Stimulated activated effector memory CD8-positive, alpha-beta T cell treated with anti-CD3 and anti-CD28 coated beads, Interleukin-12 subunit alpha, Interleukin-12 subunit beta, amount 100 ng/mL, for 72 hours (primary cell): Measurements from ENCODE around the gene CDH13.
A peak's percentile ranks its signal among the peaks of the same experiment; 100 is the strongest.

Experiments
- ATAC-seq: fragments of 150-1000 bp; cut with Tn5 transposase; 2 replicates; pipeline ENCODE4 v1.10.0; 2021
- DNase-seq, 2 donors: peaks; one replicate each; pipeline ENCODE4 v3.0.0; 2021 to 2022; ENCODE audit warnings: low spot score in 2 of 2
- H3K27ac Mint-ChIP-seq: one replicate; pipeline ENCODE4 v1.8.0; 2022; ENCODE audit warnings: mild to moderate bottlenecking, mixed read lengths
- H3K36me3 Mint-ChIP-seq: one replicate; pipeline ENCODE4 v1.8.0; 2022; ENCODE audit warnings: mild to moderate bottlenecking, mixed read lengths
- H3K4me1 Mint-ChIP-seq: one replicate; pipeline ENCODE4 v1.8.0; 2022; ENCODE audit warnings: mixed read lengths
- H3K4me3 Mint-ChIP-seq: one replicate; pipeline ENCODE4 v1.8.0; 2022; ENCODE audit warnings: mild to moderate bottlenecking, mixed read lengths
- H3K9me3 Mint-ChIP-seq: one replicate; pipeline ENCODE4 v1.8.0; 2022; ENCODE audit warnings: mixed read lengths

CDH13 gene

DNA sequence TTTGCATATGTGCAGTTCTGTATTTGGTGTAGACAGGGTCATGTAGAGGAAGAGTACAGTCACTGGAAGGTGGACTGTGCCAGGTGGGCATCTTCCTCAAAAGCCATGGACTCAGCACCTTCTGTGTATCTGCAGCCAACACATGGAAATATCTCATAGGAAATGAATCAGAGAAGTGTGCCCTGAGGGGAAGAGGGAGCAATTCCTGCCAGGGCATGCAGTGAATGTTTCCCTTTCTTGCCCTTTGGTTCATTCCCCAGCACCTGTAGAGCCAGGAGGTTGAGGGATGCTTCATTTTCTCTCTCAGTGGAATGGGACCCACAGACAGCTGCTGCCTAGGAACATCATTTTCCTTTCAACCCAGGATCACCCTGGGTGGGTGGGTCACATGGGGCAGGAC lies 1034.9 kb downstream of the CDH13 start:
- no peak for DNase-seq
- H3K4me1 Mint-ChIP-seq, result no peaks in the 10 kb centered on the region

DNA sequence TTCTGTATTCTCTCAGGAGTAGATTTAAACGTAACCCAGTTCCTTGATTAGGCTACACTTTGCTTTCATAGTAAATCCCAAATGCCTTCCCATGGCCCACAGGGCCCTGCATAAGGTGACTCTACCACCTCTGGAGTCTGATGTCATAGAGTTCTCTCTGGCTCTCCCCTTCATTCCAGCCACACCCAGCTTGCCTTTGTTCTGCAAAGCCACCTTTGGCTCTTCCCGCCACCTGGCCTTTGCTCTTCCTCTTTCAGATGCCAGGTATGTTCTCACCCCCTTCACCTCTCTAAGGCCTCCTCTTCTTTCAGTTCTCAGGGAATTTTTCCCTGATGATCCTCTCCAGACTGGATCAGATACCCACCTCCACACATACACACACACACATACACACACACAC lies 1039.7 kb downstream of the CDH13 start:
- Mint-ChIP-seq H3K4me3 (no peak overlapping the region), H3K9me3 (no peaks in the 10 kb centered on the region), H3K36me3 (no peaks in the 10 kb centered on the region), H3K4me1 (no peaks in the 10 kb centered on the region), H3K27ac (no peak overlapping the region)
- DNase-seq, result no peak
- no peak for ATAC-seq

More for the DNA sequence above, 1034.9 kb downstream of the CDH13 start:
- H3K9me3 Mint-ChIP-seq, result no peaks in the 10 kb centered on the region
- ATAC-seq, result no peak
- no peak overlapping the region for H3K27ac Mint-ChIP-seq
- H3K36me3 Mint-ChIP-seq, result no peaks in the 10 kb centered on the region
- no peak overlapping the region for H3K4me3 Mint-ChIP-seq

DNA sequence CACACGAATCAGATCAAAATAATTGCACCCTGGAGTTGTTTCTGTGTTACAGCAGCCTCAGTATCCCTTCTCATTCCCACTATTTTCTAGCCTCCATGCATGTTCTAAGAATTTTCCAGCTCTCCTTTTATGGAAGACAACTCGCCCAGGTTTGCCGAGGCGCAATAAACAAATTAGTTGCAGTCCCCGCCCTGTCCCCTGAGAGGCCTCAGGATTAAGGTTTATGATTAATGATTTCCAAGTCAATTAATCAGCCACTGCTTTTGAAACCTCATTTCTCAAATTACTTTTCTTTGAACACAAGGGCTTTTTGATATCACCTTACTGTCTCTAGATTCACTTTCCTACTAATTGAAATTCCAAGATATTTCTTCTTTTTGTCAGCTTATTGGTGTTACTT lies 1042.7 kb downstream of the CDH13 start:
- Mint-ChIP-seq H3K4me3 (no peak overlapping the region), H3K27ac (no peak overlapping the region), H3K9me3 (no peaks in the 10 kb centered on the region), H3K36me3 (no peaks in the 10 kb centered on the region), H3K4me1 (no peaks in the 10 kb centered on the region)
- no peak for ATAC-seq
- DNase-seq, result no peak

DNA sequence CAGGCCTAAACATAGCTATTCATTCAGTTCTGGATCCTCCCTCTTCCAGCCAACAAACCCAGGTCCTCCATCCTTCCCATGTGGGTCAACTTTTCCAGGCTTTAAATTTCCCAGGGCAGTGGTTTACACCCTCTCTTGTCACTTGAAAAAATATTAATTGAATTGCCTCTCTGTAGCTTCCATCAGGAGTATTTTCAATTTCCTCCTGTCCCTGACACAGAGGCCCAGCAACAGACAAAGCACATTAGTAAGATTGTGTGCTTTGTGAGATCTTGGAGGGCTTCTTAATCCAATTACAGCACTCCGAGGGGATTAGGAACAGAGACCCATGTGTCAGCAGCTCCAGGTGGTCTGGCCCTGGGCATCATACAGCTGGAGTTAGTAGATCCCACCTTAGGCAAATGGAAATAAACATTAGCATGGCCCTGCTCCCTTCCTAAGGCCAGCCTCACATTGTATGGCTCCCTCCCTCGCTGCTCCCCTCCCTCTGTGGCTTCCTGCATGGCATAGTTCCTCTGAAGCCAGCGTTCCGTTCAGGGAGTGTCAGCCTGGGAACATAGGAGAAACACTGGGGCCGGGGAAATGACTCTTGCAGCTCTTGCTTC lies 1048.3 kb downstream of the CDH13 start:
- no peak overlapping the region for H3K4me3 Mint-ChIP-seq
- H3K36me3 Mint-ChIP-seq, result no peaks in the 10 kb centered on the region
- DNase-seq (no peak), ATAC-seq (no peak)
- H3K4me1 Mint-ChIP-seq, result no peaks in the 10 kb centered on the region
- H3K9me3 Mint-ChIP-seq, result no peaks in the 10 kb centered on the region
- H3K27ac Mint-ChIP-seq, result no peak overlapping the region

DNA sequence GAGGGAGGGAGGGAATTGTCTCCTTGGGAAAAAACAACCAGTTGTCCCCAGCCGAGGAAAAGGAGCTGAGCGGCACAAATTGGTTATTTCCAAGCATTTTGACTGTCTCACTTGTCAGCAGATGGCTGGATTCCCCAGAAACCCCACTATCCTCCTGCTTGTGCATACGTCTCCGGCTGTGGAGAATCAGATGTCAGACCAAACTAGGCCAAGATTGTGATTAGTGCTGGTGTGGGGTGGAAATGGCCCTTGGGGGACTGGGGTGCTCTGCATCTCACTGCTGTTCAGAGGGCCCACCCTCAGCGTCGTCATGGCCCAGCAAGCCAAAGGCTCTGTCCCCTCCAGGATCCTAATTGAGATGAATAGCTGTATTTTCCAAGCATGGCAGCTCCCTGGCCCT lies 1049.3 kb downstream of the CDH13 start:
- no peak for ATAC-seq
- no peaks in the 10 kb centered on the region for H3K9me3 Mint-ChIP-seq
- H3K36me3 Mint-ChIP-seq, result no peaks in the 10 kb centered on the region
- H3K4me3 Mint-ChIP-seq, result no peak overlapping the region
- no peaks in the 10 kb centered on the region for H3K4me1 Mint-ChIP-seq
- DNase-seq, result no peak
- H3K27ac Mint-ChIP-seq, result no peak overlapping the region

DNA sequence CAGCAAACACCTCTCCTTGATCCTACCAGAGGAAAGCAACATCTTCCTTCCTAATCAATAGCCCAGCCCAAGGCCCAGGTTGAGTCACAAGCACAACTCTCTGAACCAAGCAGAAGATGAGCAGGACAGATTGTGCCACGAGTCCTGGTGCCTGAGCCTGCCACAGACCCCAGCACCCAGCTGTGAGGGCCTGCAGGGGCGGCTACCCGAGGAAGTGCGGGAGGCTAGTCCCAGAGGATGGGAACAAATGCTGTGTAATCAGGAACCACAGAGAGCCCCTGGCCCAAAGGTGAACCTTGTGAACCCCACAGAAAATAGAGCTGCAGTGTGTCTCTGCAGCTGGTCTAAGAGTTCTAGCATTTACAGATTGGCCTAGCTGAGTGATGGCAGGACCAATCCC lies 1054.2 kb downstream of the CDH13 start:
- Mint-ChIP-seq H3K36me3 (no peaks in the 10 kb centered on the region), H3K4me3 (no peak overlapping the region), H3K27ac (no peak overlapping the region), H3K4me1 (no peaks in the 10 kb centered on the region), H3K9me3 (no peaks in the 10 kb centered on the region)
- no peak for DNase-seq
- ATAC-seq, result no peak

DNA sequence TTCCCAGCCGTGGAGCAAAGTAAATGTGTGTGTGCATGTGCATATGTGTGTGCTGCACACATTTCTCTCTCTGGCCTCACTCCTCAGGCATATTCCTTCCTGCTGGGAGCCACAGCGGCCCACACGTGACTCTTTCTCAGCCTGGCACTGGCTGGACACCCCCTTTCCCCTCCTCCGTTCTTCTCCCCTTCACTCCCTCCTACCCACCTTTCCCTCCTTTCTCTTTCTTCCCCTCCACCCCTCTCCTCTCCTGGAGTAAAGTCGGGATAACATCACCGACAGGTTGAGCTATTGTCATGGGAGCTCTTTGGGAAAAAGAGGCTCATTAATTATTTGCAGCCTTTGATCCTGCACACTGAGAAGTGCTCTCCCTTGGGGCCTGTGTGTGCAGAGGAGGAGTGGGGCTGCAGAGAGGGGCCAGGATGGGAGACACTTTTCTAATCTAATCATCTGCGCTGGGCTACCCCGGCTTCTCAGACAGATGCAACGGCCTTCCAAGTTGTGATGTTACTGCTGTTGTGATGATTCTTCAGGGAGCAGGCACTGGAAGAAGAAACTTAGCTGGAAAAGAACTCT lies 1054.7 kb downstream of the CDH13 start:
- no peaks in the 10 kb centered on the region for H3K36me3 Mint-ChIP-seq
- H3K4me3 Mint-ChIP-seq, result no peak overlapping the region
- ATAC-seq (no peak), DNase-seq (no peak)
- no peaks in the 10 kb centered on the region for H3K4me1 Mint-ChIP-seq
- no peaks in the 10 kb centered on the region for H3K9me3 Mint-ChIP-seq
- no peak overlapping the region for H3K27ac Mint-ChIP-seq

DNA sequence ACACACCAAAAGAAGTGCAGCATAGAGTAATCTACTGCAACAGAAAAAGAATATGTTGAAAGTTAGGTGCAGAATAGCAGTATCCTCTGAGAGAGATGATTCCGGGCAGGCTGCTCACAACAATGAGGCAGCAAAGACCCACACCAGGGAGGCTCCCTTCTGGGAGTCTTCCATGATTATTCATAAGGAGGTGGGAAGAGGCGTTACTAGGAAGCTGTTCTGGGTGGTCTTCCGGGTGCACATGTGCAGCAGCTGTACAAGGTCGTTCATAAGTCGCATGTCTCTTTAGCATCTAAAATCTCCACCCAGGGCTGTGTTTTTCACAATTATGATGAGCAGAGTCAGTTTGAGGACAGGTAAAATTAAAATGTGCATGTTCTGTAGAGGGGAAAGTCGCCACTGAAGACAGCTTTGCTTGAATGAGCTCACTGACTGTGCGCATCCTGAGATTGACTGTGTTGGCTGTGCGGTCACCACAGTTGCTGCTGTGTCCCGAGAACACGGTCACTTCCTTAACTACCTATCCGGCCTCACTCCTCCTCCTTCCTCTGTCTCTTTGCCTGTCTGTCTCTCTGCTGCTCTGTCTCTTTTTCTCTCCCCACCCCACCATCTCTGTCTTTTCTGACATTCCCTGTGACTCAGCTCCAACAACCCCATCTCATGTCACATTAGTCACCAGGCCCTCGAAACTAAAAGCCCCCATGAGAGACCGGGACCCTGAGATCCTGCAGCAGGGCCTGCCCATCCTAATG lies 1055.5 kb downstream of the CDH13 start:
- no peaks in the 10 kb centered on the region for H3K4me1 Mint-ChIP-seq
- DNase-seq (no peak), ATAC-seq (no peak)
- H3K9me3 Mint-ChIP-seq, result no peaks in the 10 kb centered on the region
- H3K36me3 Mint-ChIP-seq, result no peaks in the 10 kb centered on the region
- no peak overlapping the region for H3K27ac Mint-ChIP-seq
- H3K4me3 Mint-ChIP-seq, result no peak overlapping the region

DNA sequence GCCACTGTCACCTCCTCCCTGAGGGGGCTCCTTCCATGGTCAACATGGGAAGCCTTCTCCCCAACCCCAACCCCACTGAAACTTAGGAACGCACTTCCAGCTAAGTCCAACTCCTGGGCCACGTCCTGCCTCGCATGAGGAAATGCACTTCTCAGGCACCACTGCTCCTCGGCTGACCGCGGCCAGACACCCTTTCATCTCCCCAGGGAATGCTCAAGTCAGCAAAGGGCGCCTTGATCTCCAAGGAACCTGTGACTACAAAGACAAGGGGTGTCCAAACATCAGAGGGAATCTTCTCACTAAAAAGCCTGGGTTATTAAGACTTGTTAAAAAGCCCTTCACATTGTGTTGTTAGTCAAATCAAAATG lies 1056.1 kb downstream of the CDH13 start:
- ATAC-seq, result no peak
- no peaks in the 10 kb centered on the region for H3K9me3 Mint-ChIP-seq
- H3K4me3 Mint-ChIP-seq, result no peak overlapping the region

DNA sequence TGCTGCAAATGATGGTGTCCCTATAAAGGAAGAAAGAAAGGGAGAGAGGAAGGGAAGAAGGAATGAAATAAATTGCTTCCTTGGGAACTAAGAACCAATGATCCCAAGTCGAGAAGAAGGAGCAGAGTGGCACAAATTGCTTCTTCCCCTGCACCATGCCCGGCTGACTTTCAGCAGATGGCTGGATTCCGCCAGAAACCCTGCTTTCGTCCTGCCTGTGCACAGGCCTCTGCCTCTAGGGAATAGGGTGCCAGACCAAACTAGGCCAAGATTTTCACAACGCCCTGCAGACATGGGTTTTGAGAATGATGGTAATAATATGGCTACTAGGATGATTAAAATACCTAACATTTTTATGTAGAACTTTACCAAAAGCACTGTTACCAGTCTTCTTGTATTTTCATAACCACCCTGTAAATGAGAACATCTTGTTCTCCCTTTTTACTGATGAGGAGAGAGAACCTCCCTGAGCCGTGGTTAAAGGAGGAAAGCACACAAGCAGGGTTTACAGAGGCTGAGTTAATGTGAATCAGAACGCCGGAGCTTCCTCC lies 1058.9 kb downstream of the CDH13 start:
- Mint-ChIP-seq H3K9me3 (no peaks in the 10 kb centered on the region), H3K4me3 (no peak overlapping the region), H3K36me3 (no peaks in the 10 kb centered on the region), H3K4me1 (no peaks in the 10 kb centered on the region), H3K27ac (no peak overlapping the region)
- ATAC-seq, result no peak
- no peak for DNase-seq

More for the DNA sequence above, 1056.1 kb downstream of the CDH13 start:
- Mint-ChIP-seq H3K4me1 (no peaks in the 10 kb centered on the region), H3K27ac (no peak overlapping the region), H3K36me3 (no peaks in the 10 kb centered on the region)
- DNase-seq, result no peak

DNA sequence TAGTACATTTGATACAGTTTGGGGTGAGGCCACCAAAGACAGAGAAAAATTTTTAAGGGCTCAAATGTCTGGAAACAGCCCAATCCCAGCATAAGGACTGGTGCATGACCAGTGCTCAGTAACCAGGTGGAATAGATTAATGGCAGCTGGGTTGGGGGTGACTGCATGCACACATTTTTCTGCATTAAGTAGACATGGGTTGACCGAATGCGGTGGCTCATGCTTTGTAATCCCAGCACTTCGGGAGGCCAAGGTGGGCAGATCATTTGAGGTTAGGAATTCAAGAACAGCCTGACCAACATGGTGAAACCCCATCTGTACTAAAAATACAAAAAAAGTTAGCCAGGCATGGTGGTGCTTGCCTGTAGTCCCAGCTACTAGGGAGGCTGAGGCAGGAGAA lies 1060.0 kb downstream of the CDH13 start:
- Mint-ChIP-seq H3K4me1 (no peaks in the 10 kb centered on the region), H3K27ac (no peak overlapping the region), H3K4me3 (no peak overlapping the region), H3K9me3 (no peaks in the 10 kb centered on the region), H3K36me3 (no peaks in the 10 kb centered on the region)
- ATAC-seq (no peak), DNase-seq (no peak)

DNA sequence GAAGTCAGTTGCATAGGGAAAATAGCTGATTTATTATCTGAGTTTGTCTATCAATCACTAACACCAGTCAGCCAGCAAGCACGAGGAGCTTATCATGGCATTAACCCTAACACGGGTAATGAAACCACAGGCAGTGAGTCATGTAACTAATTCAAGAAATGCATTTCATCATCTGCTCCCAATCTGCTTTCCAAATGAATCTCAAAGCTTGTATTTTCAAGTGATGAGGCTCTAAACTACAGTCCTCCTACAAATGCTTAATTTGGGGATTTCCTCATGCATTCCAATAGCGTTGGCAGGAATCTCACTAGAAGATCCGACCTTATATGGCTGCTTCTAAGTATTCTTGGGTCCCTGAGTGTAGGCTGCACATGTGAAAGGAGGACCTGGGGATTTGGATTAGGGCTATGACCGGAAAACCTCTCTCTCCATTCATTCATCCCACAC lies 1062.6 kb downstream of the CDH13 start:
- DNase-seq (no peak), ATAC-seq (peak; percentile 36)
- no peak overlapping the region for H3K27ac Mint-ChIP-seq

DNA sequence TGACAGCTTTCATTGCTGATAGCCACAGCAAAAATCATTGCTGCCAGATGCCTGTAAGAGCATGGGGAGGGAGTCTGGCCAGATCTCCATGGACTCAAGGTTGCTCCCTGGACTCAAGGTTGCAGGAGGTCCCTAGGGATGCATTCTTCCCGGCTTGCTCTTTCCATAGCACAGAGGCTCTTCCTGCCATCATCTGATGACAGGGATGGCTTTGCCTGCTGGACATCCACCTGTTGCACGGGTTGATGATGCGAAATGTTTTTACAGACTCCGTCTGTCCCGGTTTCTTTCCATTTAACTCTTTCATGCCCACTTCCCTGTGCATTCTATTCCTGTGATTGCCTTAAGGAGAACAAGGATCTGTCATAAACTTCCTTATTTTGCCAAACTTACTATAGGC lies 1065.5 kb downstream of the CDH13 start:
- Mint-ChIP-seq H3K27ac (no peak overlapping the region), H3K9me3 (peaks cover 2% of the 10 kb centered on the region), H3K4me1 (no peaks in the 10 kb centered on the region), H3K4me3 (no peak overlapping the region), H3K36me3 (no peaks in the 10 kb centered on the region)
- ATAC-seq, result no peak
- DNase-seq, result no peak

More for the DNA sequence above, 1062.6 kb downstream of the CDH13 start:
- Mint-ChIP-seq H3K9me3 (no peaks in the 10 kb centered on the region), H3K36me3 (no peaks in the 10 kb centered on the region), H3K4me3 (no peak overlapping the region), H3K4me1 (no peaks in the 10 kb centered on the region)

DNA sequence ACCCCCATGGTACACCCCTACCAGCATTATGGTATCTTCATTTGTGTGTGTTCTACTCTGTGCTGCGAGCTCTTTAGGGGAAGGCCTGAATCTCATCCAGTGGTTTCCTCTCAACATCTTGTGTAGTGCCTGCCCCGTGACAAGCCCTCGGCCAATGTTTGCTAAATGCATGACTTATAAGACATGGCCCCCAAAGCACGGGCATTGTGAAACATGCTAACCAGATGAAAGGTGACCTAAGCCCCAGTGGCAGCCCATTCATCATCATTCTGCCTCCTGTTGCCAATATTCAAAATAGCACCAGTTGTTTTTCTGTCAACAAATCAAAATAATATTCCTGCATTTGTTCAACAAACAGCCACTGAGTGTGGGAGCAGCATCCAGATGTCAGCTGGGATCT lies 1072.2 kb downstream of the CDH13 start:
- Mint-ChIP-seq H3K9me3 (peaks cover 2% of the 10 kb centered on the region), H3K27ac (no peak overlapping the region), H3K4me3 (no peak overlapping the region), H3K36me3 (no peaks in the 10 kb centered on the region), H3K4me1 (no peaks in the 10 kb centered on the region)
- DNase-seq, result no peak
- ATAC-seq, result no peak

DNA sequence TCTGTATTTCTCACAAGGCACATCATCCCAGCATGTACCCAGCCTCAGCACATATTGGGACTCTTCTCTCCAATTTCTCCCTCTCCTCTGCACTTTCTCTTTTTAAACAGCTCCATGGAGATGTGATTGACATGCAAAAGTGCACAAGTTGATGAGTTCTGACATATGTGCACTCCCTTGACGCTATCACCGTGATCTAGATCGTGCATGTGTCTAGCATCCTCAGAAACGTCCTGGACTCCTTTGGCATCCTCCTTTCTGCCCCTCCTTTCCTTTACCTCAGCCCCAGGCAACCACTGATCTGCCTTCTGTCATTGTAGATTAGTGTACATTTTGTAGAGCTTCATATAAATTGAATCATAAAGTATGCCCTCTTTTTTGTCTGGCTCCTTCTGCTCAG lies 1073.0 kb downstream of the CDH13 start:
- Mint-ChIP-seq H3K4me1 (no peaks in the 10 kb centered on the region), H3K36me3 (no peaks in the 10 kb centered on the region), H3K27ac (no peak overlapping the region), H3K9me3 (peaks cover 2% of the 10 kb centered on the region), H3K4me3 (no peak overlapping the region)
- DNase-seq, result no peak
- no peak for ATAC-seq

DNA sequence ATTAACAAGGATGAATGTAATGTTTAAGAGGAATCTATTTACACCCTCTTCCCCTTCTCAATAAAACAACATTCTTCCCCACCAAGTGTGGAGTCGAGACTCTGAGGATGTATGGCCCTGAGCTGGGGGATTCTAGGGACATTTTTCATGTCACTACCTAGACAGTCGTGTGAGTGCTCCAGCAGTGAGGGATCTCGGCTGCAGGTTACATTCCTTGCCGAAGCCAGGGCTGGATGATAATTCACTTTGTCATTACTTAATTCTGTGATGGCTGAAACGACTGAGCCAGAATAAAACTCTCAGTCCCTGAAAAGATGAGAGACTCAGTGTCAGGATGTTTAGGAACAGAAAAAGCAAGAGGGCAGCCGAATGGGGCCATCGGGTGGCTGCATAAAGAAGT lies 1074.1 kb downstream of the CDH13 start:
- H3K27ac Mint-ChIP-seq, result no peak overlapping the region
- DNase-seq (no peak), ATAC-seq (no peak)
- H3K4me3 Mint-ChIP-seq, result no peak overlapping the region
- H3K36me3 Mint-ChIP-seq, result no peaks in the 10 kb centered on the region
- H3K4me1 Mint-ChIP-seq, result no peaks in the 10 kb centered on the region
- H3K9me3 Mint-ChIP-seq, result peaks cover 2% of the 10 kb centered on the region
